GM23338 (cell line): ENCODE results near the gene EPAS1. TPM values are rescaled to one million over a fixed set of nuclear protein-coding genes. Genes with fewer than 3 reads are reported as not detected.

ENCODE experiments used
- ATAC-seq: fragments of 200-7000 bp; cut with Tn5 transposase; 3 replicates; pipeline ENCODE4 v1.9.1; 2020
- DNase-seq: peaks from one replicate; pipeline ENCODE4 v3.0.0-alpha.2; 2015; ENCODE audit warnings: low spot score
- H2AFZ ChIP-seq: fragments of 200-600 bp; sonication (generic); 2 replicates; pipeline ENCODE4 v1.8.0; 2016; ENCODE audit warnings: antibody characterized with exemption, mild to moderate bottlenecking, moderate library complexity
- H3F3A ChIP-seq: fragments of 200-600 bp; sonication (generic); replicated peaks from 2 replicates; pipeline ENCODE4 v1.8.0; 2017; ENCODE audit warnings: antibody characterized with exemption, mixed run types, low read depth
- H3K27ac ChIP-seq: fragments of 200-600 bp; sonication (generic); 2 replicates; pipeline ENCODE4 v1.6.1; 2016; ENCODE audit warnings: low read depth
- H3K27me3 ChIP-seq: fragments of 200-600 bp; sonication (generic); 2 replicates; pipeline ENCODE4 v1.8.0; 2016; ENCODE audit warnings: mild to moderate bottlenecking, mixed run types, moderate library complexity; ENCODE audit not compliant: insufficient read depth
- H3K36me3 ChIP-seq: fragments of 200-600 bp; sonication (generic); 2 replicates; pipeline ENCODE4 v1.8.0; 2016; ENCODE audit warnings: mild to moderate bottlenecking; ENCODE audit not compliant: insufficient read depth
- H3K4me1 ChIP-seq: fragments of 200-600 bp; sonication (generic); 2 replicates; pipeline ENCODE4 v1.8.0; 2016; ENCODE audit warnings: mild to moderate bottlenecking, moderate library complexity; ENCODE audit not compliant: insufficient read depth
- H3K4me2 ChIP-seq: fragments of 200-600 bp; sonication (generic); 2 replicates; pipeline ENCODE4 v1.7.1; 2017; ENCODE audit warnings: mixed run types
- H3K4me3 ChIP-seq: fragments of 200-600 bp; sonication (generic); 2 replicates; pipeline ENCODE4 v1.6.1; 2016; ENCODE audit warnings: mixed run types
- H3K79me2 ChIP-seq: fragments of 200-600 bp; sonication (generic); replicated peaks from 2 replicates; pipeline ENCODE4 v1.8.0; 2017; ENCODE audit warnings: mild to moderate bottlenecking; ENCODE audit not compliant: insufficient read depth
- H3K9me2 ChIP-seq: fragments of 200-600 bp; sonication (generic); 2 replicates; pipeline ENCODE4 v1.8.0; 2017; ENCODE audit not compliant: insufficient read depth
- H4K20me1 ChIP-seq: fragments of 200-600 bp; sonication (generic); replicated peaks from 2 replicates; pipeline ENCODE4 v1.8.0; 2017; ENCODE audit warnings: mild to moderate bottlenecking; ENCODE audit not compliant: insufficient read depth
- H3K27ac Mint-ChIP-seq: 2 replicates; pipeline ENCODE4 v1.8.0; 2020; ENCODE audit warnings: inconsistent platforms, mild to moderate bottlenecking, moderate library complexity, mixed read lengths
- H3K27me3 Mint-ChIP-seq: 3 replicates; pipeline ENCODE4 v1.8.0; 2022; ENCODE audit warnings: low read depth, mild to moderate bottlenecking, moderate library complexity, mixed read lengths, inconsistent platforms; ENCODE audit not compliant: insufficient read depth, poor library complexity
- H3K36me3 Mint-ChIP-seq: 3 replicates; pipeline ENCODE4 v1.8.0; 2021; ENCODE audit warnings: low read depth, mild to moderate bottlenecking, inconsistent platforms, moderate library complexity, mixed read lengths
- H3K4me1 Mint-ChIP-seq: 3 replicates; pipeline ENCODE4 v1.8.0; 2020; ENCODE audit warnings: mild to moderate bottlenecking, inconsistent platforms, mixed read lengths
- H3K4me3 Mint-ChIP-seq: 3 replicates; pipeline ENCODE4 v1.8.0; 2021; ENCODE audit warnings: moderate library complexity, mild to moderate bottlenecking, inconsistent platforms, mixed read lengths
- H3K9me3 Mint-ChIP-seq: 3 replicates; pipeline ENCODE4 v1.8.0; 2020; ENCODE audit warnings: moderate library complexity, mild to moderate bottlenecking, inconsistent platforms, mixed read lengths
- CREB1 ChIP-seq: fragments of 250-450 bp; sonication (Bioruptor Pico); IDR thresholded peaks from 2 replicates; pipeline ENCODE4 v1.5.0; 2020; ENCODE audit warnings: low read depth, mild to moderate bottlenecking, moderate library complexity
- EZH2 ChIP-seq: fragments of 200-600 bp; sonication (generic); IDR thresholded peaks from one replicate; pipeline ENCODE4 v1.8.0; 2017; ENCODE audit warnings: antibody characterized with exemption, mild to moderate bottlenecking, low read depth; ENCODE audit not compliant: unreplicated experiment
- EZH2phosphoT487 ChIP-seq: fragments of 200-600 bp; sonication (generic); IDR thresholded peaks from one replicate; pipeline ENCODE4 v1.8.1; 2018; ENCODE audit warnings: antibody characterized with exemption; ENCODE audit not compliant: unreplicated experiment
- JUNB ChIP-seq: IDR thresholded peaks from one replicate; pipeline ENCODE4 v1.6.1; 2016; ENCODE audit warnings: antibody characterized with exemption; ENCODE audit not compliant: unreplicated experiment
- NANOG ChIP-seq: IDR thresholded peaks from 2 replicates; pipeline ENCODE4 v1.6.1; 2016; ENCODE audit warnings: antibody characterized with exemption, borderline replicate concordance
- POLR2AphosphoS5 ChIP-seq: IDR thresholded peaks from 2 replicates; pipeline ENCODE4 v1.6.1; 2016; ENCODE audit warnings: antibody characterized with exemption, low read depth
- STAT1 ChIP-seq: IDR thresholded peaks from one replicate; pipeline ENCODE4 v1.6.1; 2016; ENCODE audit warnings: antibody characterized with exemption; ENCODE audit not compliant: unreplicated experiment
- ZNF114 ChIP-seq: fragments of 250-450 bp; sonication (Bioruptor Pico); IDR thresholded peaks from 2 replicates; pipeline ENCODE4 v1.5.0; 2020; ENCODE audit warnings: mild to moderate bottlenecking, moderate library complexity
- ZNF331 ChIP-seq: fragments of 250-450 bp; sonication (Bioruptor Pico); IDR thresholded peaks from 2 replicates; pipeline ENCODE4 v1.5.0; 2020; ENCODE audit warnings: low read depth, mild to moderate bottlenecking, moderate library complexity
- ZNF462 ChIP-seq: fragments of 250-450 bp; sonication (Bioruptor Pico); IDR thresholded peaks from 2 replicates; pipeline ENCODE4 v1.5.0; 2020; ENCODE audit warnings: mild to moderate bottlenecking, moderate library complexity
- polyA plus RNA-seq: library from polyadenylated mRNA; unstranded; fragments of >200 nt; fragmentation: Nextera tagmentation; extraction: Ambion mirVana; gene quantifications from 2 replicates; pipeline ENCODE4 v1.2.1, GENCODE V29; 2016
- total RNA-seq: library from RNA; depleted of rRNA; stranded (reverse); fragments of >200 nt; shearing (Covaris generic); gene quantifications from 2 replicates; pipeline ENCODE4 v1.2.3, GENCODE V29; 2014
- TF ChIP-seq, protein P1 (sequence below): IDR thresholded peaks from one replicate; pipeline ENCODE4 v1.6.1; 2018; ENCODE audit warnings: antibody characterized with exemption; ENCODE audit not compliant: unreplicated experiment
- TF ChIP-seq, protein P2 (sequence below), 2 experiments: fragments of 200-600 bp in 1 of 2; sonication (generic) in 1 of 2; conservative IDR thresholded peaks; 2 replicates each; pipeline versions ENCODE4 v1.5.1 to v1.6.1; 2016 to 2017; ENCODE audit warnings: antibody characterized with exemption in 2 of 2, low read depth in 2 of 2, mild to moderate bottlenecking in 2 of 2, moderate library complexity in 1 of 2
- TF ChIP-seq, protein P3 (sequence below): IDR thresholded peaks from 2 replicates; pipeline ENCODE4 v1.6.1; 2016; ENCODE audit warnings: antibody characterized with exemption

The EPAS1 gene
- total and polyA plus RNA-seq, 2 experiments from 2014 or later = 0.68 to 5.4 TPM

GRCh38 chr2:46302005-46302695, 4.9 kb downstream of the EPAS1 start:
- Mint-ChIP-seq H3K36me3 (peaks cover 12% of the 10 kb centered on the region; the same call in 2 of the 3 replicates), H3K27me3 (peaks cover 59% of the 10 kb centered on the region), H3K27ac (no peak overlapping the region), H3K4me1 (peaks cover 38% of the 10 kb centered on the region), H3K4me3 (no peak overlapping the region), H3K9me3 (peaks cover 6% of the 10 kb centered on the region; the same call in 2 of the 3 replicates)
- H2AFZ ChIP-seq = no peak overlapping the region
- ATAC-seq (no peak), DNase-seq (no peak)
- peaks cover 6% of the 10 kb centered on the region; the same call in 1 of the 2 replicates for H3K9me2 ChIP-seq
- H4K20me1 ChIP-seq = peaks cover 13% of the 10 kb centered on the region
- H3K27ac ChIP-seq = no peak overlapping the region
- peaks cover 65% of the 10 kb centered on the region for H3K27me3 ChIP-seq
- no peaks in the 10 kb centered on the region for H3K36me3 ChIP-seq
- H3K79me2 ChIP-seq = no peaks in the 10 kb centered on the region
- H3K4me1 ChIP-seq = peaks cover 55% of the 10 kb centered on the region
- TF ChIP-seq, protein P1, sequence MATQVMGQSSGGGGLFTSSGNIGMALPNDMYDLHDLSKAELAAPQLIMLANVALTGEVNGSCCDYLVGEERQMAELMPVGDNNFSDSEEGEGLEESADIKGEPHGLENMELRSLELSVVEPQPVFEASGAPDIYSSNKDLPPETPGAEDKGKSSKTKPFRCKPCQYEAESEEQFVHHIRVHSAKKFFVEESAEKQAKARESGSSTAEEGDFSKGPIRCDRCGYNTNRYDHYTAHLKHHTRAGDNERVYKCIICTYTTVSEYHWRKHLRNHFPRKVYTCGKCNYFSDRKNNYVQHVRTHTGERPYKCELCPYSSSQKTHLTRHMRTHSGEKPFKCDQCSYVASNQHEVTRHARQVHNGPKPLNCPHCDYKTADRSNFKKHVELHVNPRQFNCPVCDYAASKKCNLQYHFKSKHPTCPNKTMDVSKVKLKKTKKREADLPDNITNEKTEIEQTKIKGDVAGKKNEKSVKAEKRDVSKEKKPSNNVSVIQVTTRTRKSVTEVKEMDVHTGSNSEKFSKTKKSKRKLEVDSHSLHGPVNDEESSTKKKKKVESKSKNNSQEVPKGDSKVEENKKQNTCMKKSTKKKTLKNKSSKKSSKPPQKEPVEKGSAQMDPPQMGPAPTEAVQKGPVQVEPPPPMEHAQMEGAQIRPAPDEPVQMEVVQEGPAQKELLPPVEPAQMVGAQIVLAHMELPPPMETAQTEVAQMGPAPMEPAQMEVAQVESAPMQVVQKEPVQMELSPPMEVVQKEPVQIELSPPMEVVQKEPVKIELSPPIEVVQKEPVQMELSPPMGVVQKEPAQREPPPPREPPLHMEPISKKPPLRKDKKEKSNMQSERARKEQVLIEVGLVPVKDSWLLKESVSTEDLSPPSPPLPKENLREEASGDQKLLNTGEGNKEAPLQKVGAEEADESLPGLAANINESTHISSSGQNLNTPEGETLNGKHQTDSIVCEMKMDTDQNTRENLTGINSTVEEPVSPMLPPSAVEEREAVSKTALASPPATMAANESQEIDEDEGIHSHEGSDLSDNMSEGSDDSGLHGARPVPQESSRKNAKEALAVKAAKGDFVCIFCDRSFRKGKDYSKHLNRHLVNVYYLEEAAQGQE = no peak
- TF ChIP-seq POLR2AphosphoS5 = no peak
- TF ChIP-seq EZH2 = no peak
- TF ChIP-seq, protein P2, sequence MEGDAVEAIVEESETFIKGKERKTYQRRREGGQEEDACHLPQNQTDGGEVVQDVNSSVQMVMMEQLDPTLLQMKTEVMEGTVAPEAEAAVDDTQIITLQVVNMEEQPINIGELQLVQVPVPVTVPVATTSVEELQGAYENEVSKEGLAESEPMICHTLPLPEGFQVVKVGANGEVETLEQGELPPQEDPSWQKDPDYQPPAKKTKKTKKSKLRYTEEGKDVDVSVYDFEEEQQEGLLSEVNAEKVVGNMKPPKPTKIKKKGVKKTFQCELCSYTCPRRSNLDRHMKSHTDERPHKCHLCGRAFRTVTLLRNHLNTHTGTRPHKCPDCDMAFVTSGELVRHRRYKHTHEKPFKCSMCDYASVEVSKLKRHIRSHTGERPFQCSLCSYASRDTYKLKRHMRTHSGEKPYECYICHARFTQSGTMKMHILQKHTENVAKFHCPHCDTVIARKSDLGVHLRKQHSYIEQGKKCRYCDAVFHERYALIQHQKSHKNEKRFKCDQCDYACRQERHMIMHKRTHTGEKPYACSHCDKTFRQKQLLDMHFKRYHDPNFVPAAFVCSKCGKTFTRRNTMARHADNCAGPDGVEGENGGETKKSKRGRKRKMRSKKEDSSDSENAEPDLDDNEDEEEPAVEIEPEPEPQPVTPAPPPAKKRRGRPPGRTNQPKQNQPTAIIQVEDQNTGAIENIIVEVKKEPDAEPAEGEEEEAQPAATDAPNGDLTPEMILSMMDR (conservative IDR thresholded peaks at IDR 0.05; ENCODE audit: low read depth in 2 of 2) = no peak
- no peak for TF ChIP-seq NANOG
- no peak for TF ChIP-seq ZNF114 (CRISPR knock-in tag)
- TF ChIP-seq, protein P3, sequence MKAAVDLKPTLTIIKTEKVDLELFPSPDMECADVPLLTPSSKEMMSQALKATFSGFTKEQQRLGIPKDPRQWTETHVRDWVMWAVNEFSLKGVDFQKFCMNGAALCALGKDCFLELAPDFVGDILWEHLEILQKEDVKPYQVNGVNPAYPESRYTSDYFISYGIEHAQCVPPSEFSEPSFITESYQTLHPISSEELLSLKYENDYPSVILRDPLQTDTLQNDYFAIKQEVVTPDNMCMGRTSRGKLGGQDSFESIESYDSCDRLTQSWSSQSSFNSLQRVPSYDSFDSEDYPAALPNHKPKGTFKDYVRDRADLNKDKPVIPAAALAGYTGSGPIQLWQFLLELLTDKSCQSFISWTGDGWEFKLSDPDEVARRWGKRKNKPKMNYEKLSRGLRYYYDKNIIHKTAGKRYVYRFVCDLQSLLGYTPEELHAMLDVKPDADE = no peak
- no peak for TF ChIP-seq CREB1 (CRISPR knock-in tag)
- TF ChIP-seq ZNF462 (CRISPR knock-in tag) = no peak
- no peak for TF ChIP-seq STAT1
- no peak for TF ChIP-seq JUNB
- TF ChIP-seq ZNF331 (CRISPR knock-in tag) = no peak
- no peak for TF ChIP-seq EZH2phosphoT487
- peaks cover 5% of the 10 kb centered on the region; the same call in 1 of the 2 replicates for H3F3A ChIP-seq
- no peak overlapping the region for H3K4me3 ChIP-seq
- no peak overlapping the region for H3K4me2 ChIP-seq
